Iris pigment epithelial cell (primary cell): ENCODE data around the gene MORN2.

ENCODE experiments used
- DNase-seq: peaks from one replicate; pipeline ENCODE4 v3.0.0-alpha.2; 2011; ENCODE audit warnings: low read depth

Gene MORN2

DNA sequence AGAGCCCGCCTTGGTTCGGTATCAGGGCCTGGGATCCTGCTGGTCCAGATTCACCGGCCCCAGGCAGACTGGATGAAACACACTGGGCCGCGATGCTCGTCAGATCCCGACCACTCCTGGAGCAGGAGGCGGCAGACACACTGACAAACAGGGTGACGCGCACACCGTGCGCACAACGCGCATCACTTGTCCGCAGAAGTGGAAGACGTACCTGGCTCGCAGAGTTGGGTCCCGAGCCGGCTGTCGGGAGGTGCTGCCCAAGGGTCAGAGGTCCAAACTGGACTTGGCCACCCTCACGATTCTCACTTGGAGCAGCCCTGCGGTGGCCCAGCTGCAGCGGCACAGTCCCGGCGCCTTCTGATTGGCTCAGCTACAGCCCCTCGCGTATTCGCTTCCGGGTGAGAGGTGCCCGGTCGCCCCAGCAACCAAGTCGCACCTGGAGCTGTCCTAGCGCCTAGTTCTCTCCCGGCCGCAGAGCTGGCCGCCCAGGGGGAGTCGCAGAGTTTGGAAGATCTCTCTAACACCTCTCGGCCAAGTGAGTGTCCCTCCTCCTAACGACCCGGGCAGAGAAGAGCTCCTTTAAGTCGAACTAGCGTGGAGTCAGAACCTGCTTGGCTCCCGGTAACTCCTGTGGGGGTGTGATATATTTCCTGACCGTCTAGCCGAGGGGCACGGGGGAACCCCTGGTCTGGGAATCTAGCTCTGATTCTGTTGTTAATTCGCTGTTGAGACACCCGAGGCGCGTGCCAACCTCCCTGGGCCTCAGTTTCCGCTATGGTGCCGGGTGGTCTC is at the start of gene MORN2, which contains the start of gene DHX57:
Gene MORN2 (plus strand): TSS at position 401 of the 792 bp plus-strand sequence.
Gene DHX57 (minus strand): TSS at position 359 of the 792 bp plus-strand sequence. CDS start 7,529 bp downstream, outside the sequence.
- DNase-seq: peak; percentile 86

DNA sequence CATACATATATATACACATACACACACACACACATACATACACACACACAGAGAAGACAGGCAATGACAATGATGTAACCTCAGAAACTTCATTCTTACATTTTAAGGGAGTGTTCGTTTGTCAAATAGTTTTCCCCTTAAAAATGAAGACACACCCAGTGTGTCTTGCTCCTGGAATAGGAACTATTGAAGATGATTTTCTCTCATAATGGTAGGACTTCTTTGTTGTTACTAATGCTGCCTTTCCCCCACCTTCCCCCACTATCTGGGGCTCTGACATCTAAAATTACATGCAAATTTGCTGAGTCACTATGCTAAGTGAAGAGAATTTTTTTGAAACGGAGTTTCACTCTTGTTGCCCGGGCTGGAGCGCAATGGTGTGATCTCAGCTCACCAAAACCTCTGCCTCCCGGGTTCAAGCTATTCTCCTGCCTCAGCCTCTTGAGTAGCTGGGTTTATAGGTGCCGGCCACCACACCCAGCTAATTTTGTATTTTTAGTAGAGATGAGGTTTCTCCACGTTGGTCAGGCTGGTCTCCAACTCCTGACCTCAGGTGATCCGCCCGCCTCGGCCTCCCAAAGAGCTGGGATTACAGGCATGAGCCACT is 48.1 kb upstream of the MORN2 start:
- DNase-seq: peak; percentile 90

DNA sequence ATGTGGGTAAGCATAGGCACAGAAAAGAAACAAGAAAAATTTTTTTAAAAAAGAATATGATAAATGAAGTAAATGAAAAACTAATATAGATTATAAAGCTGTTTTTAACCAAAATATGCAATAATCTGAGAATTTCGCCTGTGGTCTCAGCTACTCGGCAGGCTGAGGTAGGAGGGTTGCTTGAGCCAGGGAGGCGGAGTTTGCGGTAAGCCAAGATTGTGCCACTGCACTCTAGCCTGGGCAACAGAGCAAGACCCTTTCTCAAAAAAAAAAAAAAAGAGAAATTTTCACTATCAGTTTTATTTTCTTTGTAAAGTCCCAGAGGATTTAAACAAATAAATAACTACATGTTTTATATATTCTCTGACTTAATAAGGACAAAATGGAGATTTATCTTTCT is 47.3 kb upstream of the MORN2 start:
- no peak for DNase-seq

DNA sequence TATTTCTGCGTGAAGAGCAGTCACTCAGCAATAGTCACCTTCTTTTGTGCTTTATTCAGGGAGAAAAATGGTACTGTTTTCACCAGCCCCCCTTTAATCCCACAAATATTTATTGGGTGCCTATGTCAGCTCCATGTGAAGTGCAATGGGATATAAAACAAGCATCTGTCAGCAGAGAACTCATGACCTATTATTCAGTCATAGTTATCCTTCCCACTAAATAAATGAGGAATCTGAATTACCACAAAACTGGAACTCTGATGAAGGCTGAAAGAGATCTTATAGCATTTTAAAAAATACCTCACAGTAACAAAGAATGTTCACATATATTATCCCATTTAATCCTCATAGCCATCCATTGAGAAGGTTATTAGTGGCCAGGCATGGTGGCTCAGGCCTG is 45.8 kb upstream of the MORN2 start:
- no peak for DNase-seq

DNA sequence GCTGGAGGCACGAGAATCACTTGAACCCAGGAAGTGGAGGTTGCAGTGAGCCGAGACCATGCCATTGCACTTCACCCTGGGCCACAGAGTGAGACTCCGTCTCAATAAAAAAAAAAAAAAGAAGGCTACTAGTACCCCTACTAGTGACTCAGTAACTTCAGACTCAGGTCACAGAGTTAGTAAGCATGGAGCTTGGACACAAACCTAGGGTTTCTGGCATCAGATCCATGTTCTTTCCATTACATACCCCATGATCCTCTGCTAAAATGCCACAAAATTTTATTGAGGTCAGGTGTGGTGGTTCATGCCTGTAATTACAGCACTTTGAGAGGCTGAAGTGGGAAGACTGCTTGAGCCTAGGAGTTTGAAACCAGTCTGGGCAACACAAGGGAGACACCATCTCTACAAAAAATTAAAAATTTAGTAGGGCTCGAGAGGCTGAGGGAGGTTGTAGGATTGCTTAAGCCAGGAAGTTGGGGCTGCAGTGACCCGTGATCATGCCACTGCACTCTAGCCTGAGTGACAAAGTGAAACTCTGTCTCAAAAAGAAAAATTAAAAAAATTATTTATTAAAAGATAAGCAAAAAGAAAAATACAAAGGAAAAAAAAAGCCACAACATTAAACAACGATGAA is 45.1 kb upstream of the MORN2 start:
- DNase-seq: no peak

DNA sequence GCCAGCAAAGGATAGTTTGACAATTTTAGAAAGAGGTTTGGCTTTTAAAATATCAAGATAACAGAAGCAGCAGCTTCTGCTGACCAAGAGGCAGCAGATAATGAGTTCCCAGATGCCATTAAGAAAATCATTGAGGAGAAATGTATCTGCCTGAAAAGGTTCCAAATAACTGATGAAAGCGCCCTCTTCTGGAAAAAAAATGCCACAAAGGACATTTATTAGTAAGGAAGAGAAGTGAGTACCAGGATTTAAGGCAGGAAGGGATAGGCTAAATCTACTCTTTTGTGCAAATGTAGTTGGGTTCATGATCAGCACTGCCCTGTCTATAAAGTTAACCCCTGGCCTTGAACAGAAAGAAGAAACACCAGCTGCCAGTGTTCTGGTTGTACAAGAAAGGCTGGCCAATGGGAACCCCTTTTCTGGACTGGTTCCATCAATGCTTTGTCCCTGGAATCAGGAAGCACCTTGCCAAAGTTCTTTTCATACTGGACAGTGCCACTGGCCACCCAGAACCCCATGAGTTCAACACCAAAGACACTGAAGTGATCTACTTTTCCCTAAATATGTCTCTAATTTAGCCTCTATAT is 40.7 kb upstream of the MORN2 start:
- peak; percentile 31 for DNase-seq

DNA sequence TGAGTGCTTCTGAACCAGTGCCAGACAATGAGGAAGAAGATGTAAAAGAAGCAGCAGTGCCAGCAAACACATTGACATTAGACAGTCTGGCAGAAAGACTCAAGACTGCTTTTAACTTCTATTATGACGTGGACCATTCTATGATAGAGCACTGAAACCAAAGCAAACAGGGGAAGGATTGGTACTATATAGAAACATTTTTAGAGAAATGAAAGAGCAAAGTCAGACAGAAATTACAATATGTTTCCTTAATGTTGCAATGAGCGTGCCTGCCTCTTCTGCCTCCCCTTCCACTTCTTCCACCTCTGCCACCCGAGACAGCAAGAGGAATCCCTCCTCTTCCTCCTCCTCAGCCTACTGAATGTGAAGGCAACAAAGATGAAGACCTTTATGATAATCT is 39.8 kb upstream of the MORN2 start:
- no peak for DNase-seq

DNA sequence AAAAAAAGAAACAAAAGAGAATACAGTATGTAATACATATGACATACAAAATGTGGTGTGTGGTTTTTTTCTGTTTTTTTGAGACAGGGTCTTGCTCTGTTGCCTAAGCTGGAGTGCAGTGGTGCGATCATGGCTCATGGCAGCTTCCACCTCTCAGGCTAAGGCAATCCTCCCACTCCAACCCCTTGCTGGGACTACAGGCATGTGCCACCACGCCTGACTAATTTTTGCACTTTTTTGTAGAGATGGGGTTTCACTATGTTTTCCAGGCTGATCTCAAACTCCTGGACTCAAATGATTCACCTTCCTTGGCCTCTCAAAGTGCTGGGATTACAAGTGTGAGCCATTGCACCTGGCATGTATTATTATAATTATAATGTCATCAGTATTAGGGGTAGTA is 39.0 kb upstream of the MORN2 start:
- DNase-seq: no peak

DNA sequence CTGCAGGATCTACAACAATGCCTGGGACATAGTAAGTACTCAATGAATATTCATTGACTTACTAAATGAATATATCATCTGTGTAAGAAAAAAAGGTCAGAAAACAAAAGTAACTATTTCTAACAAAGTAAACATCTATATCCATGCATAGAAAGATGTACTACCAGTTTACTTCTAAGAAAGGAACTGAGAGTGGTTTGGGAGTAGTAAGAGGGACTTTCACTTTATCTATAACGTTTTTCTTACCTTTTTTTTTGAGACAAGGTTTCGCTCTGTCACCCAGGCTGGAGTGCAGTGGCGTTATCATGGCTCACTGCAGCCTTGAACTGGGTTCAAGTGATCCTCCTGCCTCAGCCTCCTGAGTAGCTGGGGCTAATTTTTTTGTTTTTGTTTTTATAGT is 25.7 kb upstream of the MORN2 start:
- DNase-seq: no peak

DNA sequence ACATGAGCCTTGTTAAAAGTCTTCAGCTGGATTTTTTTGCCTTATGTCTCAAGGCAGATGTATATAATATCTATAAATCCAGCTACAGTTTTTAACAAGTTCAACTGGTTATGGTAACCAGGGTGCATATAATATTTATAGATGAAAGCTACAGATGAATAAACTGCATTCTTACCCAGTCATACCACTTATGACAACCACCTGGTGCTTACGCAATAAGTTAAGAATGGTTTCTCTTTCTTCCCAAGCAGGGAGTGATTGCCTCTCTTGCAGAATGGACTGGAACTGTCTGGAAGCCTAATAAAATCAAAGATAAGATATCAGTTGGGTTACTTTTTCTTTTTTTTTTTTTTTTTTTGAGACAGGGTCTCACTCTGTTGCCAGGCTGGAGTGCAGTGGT is 19.6 kb upstream of the MORN2 start:
- DNase-seq: peak; percentile 77

DNA sequence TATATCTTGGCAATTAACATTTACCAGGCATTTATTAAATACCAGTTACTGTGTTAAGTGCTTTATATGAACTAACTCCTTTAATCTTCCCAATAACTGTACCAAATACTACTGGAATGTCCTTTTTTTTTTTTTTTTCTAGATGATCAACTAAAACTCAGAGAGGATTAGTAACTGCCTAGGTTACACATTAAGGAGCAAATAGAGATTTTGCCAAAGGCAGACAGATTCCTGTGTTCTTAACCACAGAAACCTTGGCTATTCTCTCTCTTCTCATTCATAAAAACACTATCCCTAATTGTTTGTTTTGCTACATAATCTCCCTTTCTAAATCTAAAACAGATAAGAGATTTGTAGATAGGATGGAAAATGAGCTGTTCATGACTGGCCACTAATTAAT is 13.3 kb upstream of the MORN2 start:
- DNase-seq: no peak

DNA sequence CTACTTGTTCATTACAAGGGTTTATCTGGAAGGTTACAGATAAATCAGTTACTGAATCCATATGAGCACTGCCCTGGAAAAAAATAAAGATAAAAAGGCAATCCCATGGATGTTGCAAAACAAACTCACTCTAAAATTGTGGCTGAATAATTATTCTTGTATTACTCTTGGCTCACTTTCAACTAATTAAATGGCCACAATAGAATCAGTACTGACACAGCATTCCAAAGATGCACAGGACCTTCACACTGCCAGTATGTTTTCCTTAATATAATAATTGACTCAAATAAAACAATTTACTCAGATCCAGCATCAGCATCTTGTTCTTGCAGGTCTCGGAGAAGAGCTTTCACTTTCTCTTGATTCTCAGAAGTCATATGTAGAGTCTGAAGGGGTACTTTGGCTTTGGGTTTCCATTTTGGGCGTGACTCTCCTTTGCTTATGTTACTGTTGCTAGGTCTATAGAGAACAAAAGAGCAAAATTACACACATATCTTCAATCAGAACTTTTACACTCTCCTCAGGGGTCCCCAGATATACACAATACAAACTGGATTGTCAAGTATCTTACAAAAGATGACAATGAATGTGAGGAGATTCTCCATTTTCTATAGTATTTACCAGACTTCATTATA is 12.6 kb upstream of the MORN2 start:
- no peak for DNase-seq

DNA sequence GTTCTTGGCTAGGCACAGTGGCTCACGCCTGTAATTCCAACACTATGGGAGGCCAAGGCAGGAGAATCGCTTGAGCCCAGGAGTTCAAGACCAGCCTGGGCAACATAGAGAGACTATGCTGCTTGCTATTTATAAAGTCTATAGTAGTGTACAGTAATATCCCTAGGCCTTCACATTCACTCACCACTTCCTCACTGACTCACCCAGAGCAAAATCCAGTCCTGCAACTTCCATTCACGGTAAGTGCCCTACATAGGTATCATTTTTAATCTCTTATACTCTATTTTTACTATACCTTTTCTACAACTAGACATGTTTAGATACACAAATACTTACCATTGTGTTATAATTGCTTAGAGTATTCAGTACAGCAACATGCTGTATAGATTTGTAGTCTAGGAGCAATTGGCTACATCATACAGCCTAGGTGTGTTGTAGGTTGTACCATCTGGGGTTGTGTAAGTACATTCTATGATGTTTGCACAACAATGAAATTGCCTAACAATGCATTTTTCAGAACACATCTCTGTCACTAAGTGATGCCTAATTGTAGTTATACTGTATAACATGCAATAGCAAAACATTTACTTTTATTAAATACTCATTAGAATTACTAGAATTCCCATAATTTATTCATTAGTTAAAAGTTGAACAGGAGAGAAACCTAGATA is 8.9 kb upstream of the MORN2 start:
- DNase-seq: peak; percentile 37

DNA sequence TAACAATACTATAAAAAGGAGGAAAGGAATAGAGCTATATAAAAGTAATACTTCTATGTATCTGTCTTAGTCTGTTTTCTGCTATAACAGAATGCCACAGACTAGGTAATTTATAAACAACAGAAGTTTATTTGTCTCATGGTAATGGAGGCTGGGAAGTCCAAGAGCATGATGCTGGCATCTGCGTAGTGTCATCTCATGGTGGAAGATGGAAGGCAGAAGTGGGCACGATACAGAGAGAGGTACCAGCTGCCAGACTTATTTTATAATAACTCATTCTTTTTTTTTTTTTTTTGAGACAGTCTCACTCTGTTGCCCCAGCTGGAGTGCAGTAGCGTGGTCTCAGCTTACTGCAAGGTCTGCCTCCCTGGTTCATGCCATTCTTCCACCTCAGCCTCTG is 4.3 kb upstream of the MORN2 start:
- DNase-seq: no peak

DNA sequence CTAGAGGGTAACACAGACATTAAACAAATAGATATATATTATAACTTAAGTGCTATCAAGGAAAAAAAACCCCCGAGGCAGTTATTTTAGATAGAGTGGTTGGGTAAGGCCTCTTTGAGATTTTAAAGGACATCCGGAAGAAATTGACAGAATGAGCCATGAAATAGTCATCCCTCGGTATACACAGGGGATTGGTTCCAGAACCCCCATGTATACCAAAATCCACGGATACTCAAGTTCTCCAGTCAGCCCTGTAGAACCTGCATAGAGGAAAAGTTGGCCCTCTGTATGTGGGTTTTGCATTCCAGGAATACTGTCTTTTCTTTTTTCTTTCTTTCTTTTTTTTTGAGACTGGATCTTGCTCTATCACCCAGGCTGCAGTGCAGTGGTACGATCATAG is 2.0 kb upstream of the MORN2 start:
- no peak for DNase-seq

DNA sequence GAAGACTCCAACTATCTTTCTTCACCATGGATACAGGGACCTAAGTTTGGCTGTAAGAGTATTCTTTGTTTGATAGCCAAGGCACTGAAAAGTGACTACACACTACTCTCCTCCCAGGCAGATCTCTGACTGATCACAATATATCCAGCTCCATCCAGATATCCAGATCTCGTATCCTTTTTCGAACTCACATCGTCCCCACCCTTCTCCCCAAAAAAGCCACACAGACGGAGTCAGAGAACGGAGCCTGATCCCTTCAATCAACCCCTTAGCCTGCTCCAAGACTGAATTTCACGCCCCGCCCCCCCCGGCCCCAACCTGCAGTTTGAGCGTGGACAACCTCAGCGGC is 575 bp upstream of the MORN2 start:
- DNase-seq: no peak

DNA sequence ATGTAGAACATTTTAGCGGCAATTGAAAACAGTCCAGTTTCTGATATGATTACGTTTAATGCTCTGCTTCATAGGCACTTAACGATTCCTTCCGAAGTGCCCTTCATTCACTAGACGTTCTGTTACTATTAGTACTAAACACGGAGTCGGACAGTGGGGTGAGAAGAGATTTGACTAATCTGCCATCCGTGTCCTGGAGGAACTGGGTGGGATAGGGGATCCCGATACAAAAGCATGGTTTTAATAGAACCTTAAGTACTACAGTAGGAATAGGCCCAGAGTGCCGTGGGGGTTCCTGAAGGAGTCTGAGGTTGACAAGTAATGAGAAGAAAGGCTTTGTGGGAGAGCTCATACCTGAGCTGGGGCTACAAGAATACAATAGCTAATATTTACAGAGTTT is 631 bp downstream of the MORN2 start:
- no peak for DNase-seq

DNA sequence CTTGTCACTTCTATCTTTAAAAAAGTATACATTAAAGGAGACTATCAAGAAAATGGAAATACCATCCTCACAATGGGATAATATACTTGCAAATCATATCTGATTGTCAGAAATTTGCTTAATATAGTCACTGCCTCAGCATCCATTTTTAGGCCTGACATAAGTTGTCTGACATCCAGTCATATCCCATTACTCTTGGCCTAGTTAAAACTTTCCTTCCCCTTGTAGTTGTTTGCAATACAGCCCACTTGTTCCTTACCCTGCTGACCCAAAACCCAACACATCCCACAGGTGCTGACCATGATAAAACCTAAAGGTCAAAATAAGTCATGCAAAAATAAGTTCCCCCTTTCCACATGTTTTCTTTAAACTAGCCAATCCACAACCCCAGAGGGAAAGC is 10.3 kb downstream of the MORN2 start:
- no peak for DNase-seq

DNA sequence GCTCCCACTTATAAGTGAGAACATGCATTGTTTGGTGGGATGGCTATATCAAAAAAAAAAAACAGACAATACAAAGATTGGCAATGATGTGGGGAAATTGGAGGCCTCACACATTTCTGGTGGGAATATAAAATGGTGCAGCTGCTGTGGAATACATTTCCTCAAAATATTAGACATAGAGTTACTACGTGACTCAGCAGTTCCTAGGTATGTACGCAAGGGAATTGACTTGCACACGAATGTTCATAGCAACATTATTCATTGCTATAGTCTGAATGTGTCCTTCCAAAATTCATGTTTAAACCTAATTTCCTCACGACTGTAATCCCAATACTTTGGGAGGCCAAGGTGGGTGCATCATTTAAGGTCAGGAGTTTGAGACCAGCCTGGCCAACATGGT is 11.6 kb downstream of the MORN2 start:
- DNase-seq: no peak

DNA sequence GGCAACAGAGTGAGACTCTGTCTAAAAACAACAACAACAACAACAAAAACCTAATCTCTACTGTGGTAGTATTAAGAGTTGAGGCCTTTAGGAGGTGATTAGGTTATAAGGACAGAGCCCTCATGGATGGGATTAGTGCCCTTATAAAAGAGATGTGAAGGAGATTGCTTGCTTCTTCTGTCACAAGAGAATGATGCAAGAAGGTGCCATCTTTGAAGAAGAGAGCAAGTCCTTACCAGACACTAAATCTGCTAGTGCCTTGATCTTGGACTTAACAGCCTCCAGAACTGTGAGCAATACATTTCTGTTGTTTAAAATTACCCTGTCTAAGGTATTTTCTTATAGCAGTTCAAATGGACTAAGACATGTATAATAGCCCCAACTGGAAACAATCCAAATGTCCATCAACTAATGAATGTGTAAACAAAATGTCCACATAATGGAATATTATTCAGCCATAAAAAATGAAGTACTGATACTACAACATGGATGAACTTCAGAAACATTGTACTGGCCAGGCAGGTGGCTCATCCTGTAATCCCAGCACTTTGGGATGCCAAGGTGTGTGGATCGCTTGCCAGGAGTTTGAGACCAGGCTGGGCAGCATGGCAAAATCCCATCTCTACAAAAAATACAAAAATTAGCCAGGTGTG is 12.3 kb downstream of the MORN2 start:
- no peak for DNase-seq

DNA sequence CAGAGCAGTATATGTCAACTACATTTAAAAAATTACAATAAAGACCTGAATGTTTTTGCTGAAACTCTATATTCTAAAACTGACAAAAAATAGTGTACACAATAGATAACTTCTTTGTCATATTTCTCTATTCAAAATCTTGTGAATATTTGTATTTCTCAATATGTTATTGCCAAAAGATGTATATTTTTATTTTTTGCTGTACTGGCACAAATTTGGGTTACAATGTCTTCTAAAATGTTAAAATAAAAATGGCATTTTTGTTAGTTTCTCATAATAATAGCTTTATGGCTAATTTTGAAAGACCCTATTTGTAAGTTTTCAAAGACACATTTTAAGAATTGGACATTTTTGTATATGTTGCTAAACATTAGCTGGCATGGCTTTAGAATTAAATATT is 13.3 kb downstream of the MORN2 start:
- DNase-seq: no peak

DNA sequence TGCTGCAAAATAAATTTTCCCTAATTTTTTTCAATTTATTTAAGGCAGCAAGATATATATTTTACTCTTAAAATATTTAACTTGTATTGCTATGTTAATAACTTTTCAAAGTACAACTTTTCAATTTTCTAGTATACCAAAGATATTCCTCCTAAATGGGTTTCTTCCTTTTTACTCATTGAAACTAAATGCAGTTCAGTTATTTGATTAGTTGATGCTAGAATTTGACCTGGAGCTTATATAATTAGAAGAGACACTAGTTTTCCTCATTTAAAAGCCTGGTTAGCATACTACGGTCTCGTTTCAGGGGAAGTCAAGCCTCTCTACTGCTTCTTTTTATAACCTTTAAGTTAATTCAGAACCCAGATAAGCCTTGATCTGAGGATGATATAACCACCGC is 13.8 kb downstream of the MORN2 start, which contains the start of gene ARHGEF33:
Gene ARHGEF33 (plus strand): TSS at position 301 of the 400 bp plus-strand sequence. CDS start 29,573 bp downstream, outside the sequence.
- no peak for DNase-seq
